ENCODE measurements around the gene RELN. TPM values are rescaled to one million over a fixed set of nuclear protein-coding genes. Genes with fewer than 3 reads are reported as not detected.

RELN gene
- total RNA-seq, 1 experiment from 2014 or later, result 0.20 TPM

DNA sequence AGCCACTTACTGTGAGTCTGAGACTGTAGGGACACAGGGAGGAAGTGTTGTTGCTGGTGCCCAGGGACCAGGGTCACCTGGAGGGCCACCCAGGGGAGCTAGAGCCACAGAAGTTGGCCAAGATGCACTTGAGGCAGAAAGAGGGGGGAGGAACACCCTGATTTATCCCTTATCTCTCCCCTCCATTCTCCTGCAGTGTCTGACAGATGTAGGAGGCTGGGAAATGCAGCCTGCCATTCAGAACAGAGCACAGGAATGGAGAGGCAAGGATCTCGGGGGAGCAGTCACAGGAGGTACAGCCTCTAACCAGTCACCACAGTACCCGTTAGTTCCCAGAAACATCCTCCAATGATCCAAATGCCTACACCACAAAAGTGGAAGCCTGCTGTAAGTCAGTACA lies 425.0 kb downstream of the RELN start (continued):
- TF ChIP-seq, protein P1, sequence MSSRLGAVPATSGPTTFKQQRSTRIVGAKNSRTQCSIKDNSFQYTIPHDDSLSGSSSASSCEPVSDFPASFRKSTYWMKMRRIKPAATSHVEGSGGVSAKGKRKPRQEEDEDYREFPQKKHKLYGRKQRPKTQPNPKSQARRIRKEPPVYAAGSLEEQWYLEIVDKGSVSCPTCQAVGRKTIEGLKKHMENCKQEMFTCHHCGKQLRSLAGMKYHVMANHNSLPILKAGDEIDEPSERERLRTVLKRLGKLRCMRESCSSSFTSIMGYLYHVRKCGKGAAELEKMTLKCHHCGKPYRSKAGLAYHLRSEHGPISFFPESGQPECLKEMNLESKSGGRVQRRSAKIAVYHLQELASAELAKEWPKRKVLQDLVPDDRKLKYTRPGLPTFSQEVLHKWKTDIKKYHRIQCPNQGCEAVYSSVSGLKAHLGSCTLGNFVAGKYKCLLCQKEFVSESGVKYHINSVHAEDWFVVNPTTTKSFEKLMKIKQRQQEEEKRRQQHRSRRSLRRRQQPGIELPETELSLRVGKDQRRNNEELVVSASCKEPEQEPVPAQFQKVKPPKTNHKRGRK (CRISPR knock-in tag; IDR thresholded peaks at IDR 0.05; ENCODE audit: borderline replicate concordance), result no peak
- TF ChIP-seq ETV6 (CRISPR knock-in tag; IDR thresholded peaks at IDR 0.05), result no peak
- no peak for TF ChIP-seq JUN (CRISPR knock-in tag; IDR thresholded peaks at IDR 0.05)
- no peak for TF ChIP-seq GABPB1 (CRISPR knock-in tag; IDR thresholded peaks at IDR 0.05)
- TF ChIP-seq, protein P2, sequence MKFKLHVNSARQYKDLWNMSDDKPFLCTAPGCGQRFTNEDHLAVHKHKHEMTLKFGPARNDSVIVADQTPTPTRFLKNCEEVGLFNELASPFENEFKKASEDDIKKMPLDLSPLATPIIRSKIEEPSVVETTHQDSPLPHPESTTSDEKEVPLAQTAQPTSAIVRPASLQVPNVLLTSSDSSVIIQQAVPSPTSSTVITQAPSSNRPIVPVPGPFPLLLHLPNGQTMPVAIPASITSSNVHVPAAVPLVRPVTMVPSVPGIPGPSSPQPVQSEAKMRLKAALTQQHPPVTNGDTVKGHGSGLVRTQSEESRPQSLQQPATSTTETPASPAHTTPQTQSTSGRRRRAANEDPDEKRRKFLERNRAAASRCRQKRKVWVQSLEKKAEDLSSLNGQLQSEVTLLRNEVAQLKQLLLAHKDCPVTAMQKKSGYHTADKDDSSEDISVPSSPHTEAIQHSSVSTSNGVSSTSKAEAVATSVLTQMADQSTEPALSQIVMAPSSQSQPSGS (CRISPR knock-in tag; IDR thresholded peaks at IDR 0.05; ENCODE audit: borderline replicate concordance, low read depth), result no peak
- TF ChIP-seq SP1 (CRISPR knock-in tag; conservative IDR thresholded peaks at IDR 0.05), result no peak
- TF ChIP-seq, protein P3, sequence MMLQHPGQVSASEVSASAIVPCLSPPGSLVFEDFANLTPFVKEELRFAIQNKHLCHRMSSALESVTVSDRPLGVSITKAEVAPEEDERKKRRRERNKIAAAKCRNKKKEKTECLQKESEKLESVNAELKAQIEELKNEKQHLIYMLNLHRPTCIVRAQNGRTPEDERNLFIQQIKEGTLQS (CRISPR knock-in tag; conservative IDR thresholded peaks at IDR 0.05), result no peak

DNA sequence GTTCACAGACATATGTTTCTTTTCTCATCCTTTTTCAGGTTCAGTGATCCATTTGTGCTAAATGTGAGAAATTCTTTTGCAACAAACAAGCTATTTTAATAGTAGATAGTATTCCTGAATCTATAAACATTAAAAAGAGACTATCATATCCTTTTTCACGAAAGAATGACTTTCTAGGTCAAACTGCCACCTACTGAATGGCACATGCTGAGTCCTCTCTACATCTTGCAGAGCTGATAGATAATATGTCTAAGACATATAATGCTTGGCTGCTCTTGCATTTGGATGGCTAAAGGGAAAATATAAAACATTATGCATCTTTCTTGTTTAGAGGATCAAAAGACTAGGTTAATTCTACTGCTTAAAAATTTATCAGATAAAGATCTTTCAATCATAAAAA lies 429.3 kb downstream of the RELN start:
- no peaks in the 10 kb centered on the region for H3K27me3 Mint-ChIP-seq (ENCODE audit: low read depth)
- CTCF ChIA-PET, result no interaction called here
- no peaks in the 10 kb centered on the region for H3K36me3 Mint-ChIP-seq
- H3K27ac Mint-ChIP-seq, result no peak overlapping the region
- POLR2A ChIA-PET, result no interaction called here
- no peaks in the 10 kb centered on the region for H3K4me1 Mint-ChIP-seq
- H3K4me3 Mint-ChIP-seq, result no peak overlapping the region
- DNase-seq (ENCODE audit: low spot score) (no peak), ATAC-seq (no peak)
- H3K9me3 Mint-ChIP-seq, result no peaks in the 10 kb centered on the region
- TF ChIP-seq ZNF416 (CRISPR knock-in tag; IDR thresholded peaks at IDR 0.05) (no peak), ZNF281 (CRISPR knock-in tag; IDR thresholded peaks at IDR 0.05) (no peak), AR (CRISPR knock-in tag; IDR thresholded peaks at IDR 0.05) (no peak), ZNF423 (CRISPR knock-in tag; IDR thresholded peaks at IDR 0.05) (no peak), ZBTB43 (CRISPR knock-in tag; IDR thresholded peaks at IDR 0.05) (no peak), RELA (CRISPR knock-in tag; IDR thresholded peaks at IDR 0.05; ENCODE audit: borderline replicate concordance) (no peak)
- TF ChIP-seq, protein P1 (CRISPR knock-in tag; IDR thresholded peaks at IDR 0.05; ENCODE audit: borderline replicate concordance), result no peak
